HEK293 (cell line): ENCODE data around the gene SSC4D.

Source experiments
- CTCF ChIA-PET: fragments of 350-600 bp; formaldehyde crosslinking; extraction: SDS; loops from one replicate; lab custom pipeline; 2021; ENCODE audit warnings: antibody characterized with exemption; lab: Yijun Ruan, JAX
- POLR2A ChIA-PET: fragments of 300-600 bp; formaldehyde crosslinking; extraction: SDS; loops from one replicate; lab custom pipeline; 2020; ENCODE audit warnings: antibody characterized with exemption, inconsistent platforms; lab: Yijun Ruan, JAX
- H3K27ac ChIP-seq: fragments of 200-500 bp; sonication (Bioruptor generic); 2 replicates; pipeline ENCODE4 v1.5.1; 2014; ENCODE audit warnings: low read depth, low read length, control low read depth, inconsistent platforms; ENCODE audit errors: extremely low read depth
- H3K36me3 ChIP-seq, 2 experiments: fragments of 200-500 bp in 1 of 2; sonication (Bioruptor generic) in 1 of 2; 1 replicate in 1 of 2; 2 replicates in 1 of 2; pipeline ENCODE4 v1.5.1; 2014 to 2017; ENCODE audit warnings: inconsistent platforms in 2 of 2, low read length in 2 of 2; ENCODE audit not compliant: control insufficient read depth in 2 of 2, insufficient read depth in 1 of 2
- H3K4me1 ChIP-seq: fragments of 200-500 bp; sonication (Bioruptor generic); 2 replicates; pipeline ENCODE4 v1.5.1; 2014; ENCODE audit warnings: mild to moderate bottlenecking, low read length, inconsistent platforms; ENCODE audit not compliant: control insufficient read depth, insufficient read depth
- H3K4me3 ChIP-seq: 2 replicates; pipeline ENCODE4 v1.5.1; 2011; ENCODE audit warnings: low read depth, mild to moderate bottlenecking, control low read depth, low read length, moderate library complexity
- H3K9me3 ChIP-seq: fragments of 200-500 bp; sonication (Bioruptor generic); 2 replicates; pipeline ENCODE4 v1.5.1; 2014; ENCODE audit warnings: low read depth, low read length, inconsistent platforms; ENCODE audit not compliant: control insufficient read depth, insufficient read depth
- BCL11B ChIP-seq: fragments of 450-650 bp; formaldehyde crosslinking; IDR thresholded peaks from 2 replicates; pipeline ENCODE4 v1.5.1; 2016; ENCODE audit warnings: low read depth, missing biosample characterization, missing genetic modification characterization
- HOXA7 ChIP-seq: sonication (generic); formaldehyde crosslinking; IDR thresholded peaks from 2 replicates; pipeline ENCODE4 v1.8.1; 2022; ENCODE audit warnings: missing genetic modification reagents, borderline replicate concordance
- KLF9 ChIP-seq: fragments of 450-650 bp; formaldehyde crosslinking; IDR thresholded peaks from 2 replicates; pipeline ENCODE4 v1.5.1; 2016; ENCODE audit warnings: missing biosample characterization, missing genetic modification characterization, low read depth
- SCRT1 ChIP-seq: fragments of 450-650 bp; formaldehyde crosslinking; IDR thresholded peaks from 2 replicates; pipeline ENCODE4 v1.5.1; 2016; ENCODE audit warnings: missing biosample characterization, missing genetic modification characterization, borderline replicate concordance
- YY2 ChIP-seq: fragments of 450-650 bp; formaldehyde crosslinking; IDR thresholded peaks from 2 replicates; pipeline ENCODE4 v1.5.1; 2016; ENCODE audit warnings: missing biosample characterization, missing genetic modification characterization
- ZBTB17 ChIP-seq: fragments of 450-650 bp; formaldehyde crosslinking; IDR thresholded peaks from 2 replicates; pipeline ENCODE4 v1.5.1; 2016; ENCODE audit warnings: missing biosample characterization, missing genetic modification characterization
- ZFP3 ChIP-seq: fragments of 450-650 bp; formaldehyde crosslinking; IDR thresholded peaks from 2 replicates; pipeline ENCODE4 v1.5.1; 2016; ENCODE audit warnings: low read depth, missing biosample characterization, missing genetic modification characterization
- ZFP69B ChIP-seq: fragments of 450-650 bp; formaldehyde crosslinking; IDR thresholded peaks from 2 replicates; pipeline ENCODE4 v1.5.1; 2016; ENCODE audit warnings: missing biosample characterization, missing genetic modification characterization
- ZNF138 ChIP-seq: fragments of 450-650 bp; formaldehyde crosslinking; IDR thresholded peaks from 2 replicates; pipeline ENCODE4 v1.5.1; 2016; ENCODE audit warnings: missing biosample characterization, missing genetic modification characterization, borderline replicate concordance
- ZNF239 ChIP-seq: fragments of 450-650 bp; formaldehyde crosslinking; IDR thresholded peaks from 2 replicates; pipeline ENCODE4 v1.5.1; 2016; ENCODE audit warnings: missing biosample characterization, missing genetic modification characterization
- ZNF37A ChIP-seq: fragments of 450-650 bp; IDR thresholded peaks from 2 replicates; pipeline ENCODE4 v1.5.1; 2018; ENCODE audit warnings: missing biosample characterization, missing genetic modification characterization
- ZNF473 ChIP-seq: fragments of 450-650 bp; formaldehyde crosslinking; IDR thresholded peaks from 2 replicates; pipeline ENCODE4 v1.5.1; 2017; ENCODE audit warnings: missing biosample characterization, missing genetic modification characterization
- ZNF510 ChIP-seq: fragments of 450-650 bp; formaldehyde crosslinking; IDR thresholded peaks from 2 replicates; pipeline ENCODE4 v1.5.1; 2018; ENCODE audit warnings: mild to moderate bottlenecking, missing genetic modification characterization, missing biosample characterization; ENCODE audit not compliant: insufficient replicate concordance
- ZNF571 ChIP-seq: fragments of 450-650 bp; formaldehyde crosslinking; IDR thresholded peaks from 2 replicates; pipeline ENCODE4 v1.5.0; 2017; ENCODE audit warnings: missing biosample characterization, missing genetic modification characterization
- ZNF624 ChIP-seq: fragments of 450-650 bp; formaldehyde crosslinking; IDR thresholded peaks from 2 replicates; pipeline ENCODE4 v1.5.1; 2017; ENCODE audit warnings: missing biosample characterization, missing genetic modification characterization
- ZNF626 ChIP-seq: fragments of 450-650 bp; sonication (Bioruptor Pico); formaldehyde crosslinking; IDR thresholded peaks from 2 replicates; pipeline ENCODE4 v1.5.1; 2018; ENCODE audit warnings: missing biosample characterization, missing genetic modification characterization, inconsistent platforms
- ZNF660 ChIP-seq: fragments of 450-650 bp; IDR thresholded peaks from 2 replicates; pipeline ENCODE4 v1.5.1; 2018; ENCODE audit warnings: missing biosample characterization, mild to moderate bottlenecking, missing genetic modification characterization
- ZNF707 ChIP-seq: fragments of 450-650 bp; formaldehyde crosslinking; IDR thresholded peaks from 2 replicates; pipeline ENCODE4 v1.5.1; 2016; ENCODE audit warnings: missing biosample characterization, missing genetic modification characterization
- ZNF76 ChIP-seq: fragments of 450-650 bp; formaldehyde crosslinking; IDR thresholded peaks from 2 replicates; pipeline ENCODE4; 2016; ENCODE audit warnings: low read depth, missing biosample characterization, missing genetic modification characterization, borderline replicate concordance
- ZNF768 ChIP-seq: fragments of 450-650 bp; formaldehyde crosslinking; IDR thresholded peaks from 2 replicates; pipeline ENCODE4 v1.5.1; 2018; ENCODE audit warnings: missing biosample characterization, mild to moderate bottlenecking, missing genetic modification characterization
- TF ChIP-seq, protein P1 (sequence below): fragments of 450-650 bp; formaldehyde crosslinking; IDR thresholded peaks from 2 replicates; pipeline ENCODE4 v1.5.1; 2016; ENCODE audit warnings: missing biosample characterization, missing genetic modification characterization, borderline replicate concordance
- TF ChIP-seq, protein P2 (sequence below): fragments of 450-650 bp; formaldehyde crosslinking; IDR thresholded peaks from 2 replicates; pipeline ENCODE4 v1.5.1; 2017; ENCODE audit warnings: missing biosample characterization, missing genetic modification characterization
- TF ChIP-seq, protein P3 (sequence below): fragments of 450-650 bp; formaldehyde crosslinking; IDR thresholded peaks from 2 replicates; pipeline ENCODE4 v1.5.1; 2016; ENCODE audit warnings: missing biosample characterization, missing genetic modification characterization

SSC4D gene

DNA sequence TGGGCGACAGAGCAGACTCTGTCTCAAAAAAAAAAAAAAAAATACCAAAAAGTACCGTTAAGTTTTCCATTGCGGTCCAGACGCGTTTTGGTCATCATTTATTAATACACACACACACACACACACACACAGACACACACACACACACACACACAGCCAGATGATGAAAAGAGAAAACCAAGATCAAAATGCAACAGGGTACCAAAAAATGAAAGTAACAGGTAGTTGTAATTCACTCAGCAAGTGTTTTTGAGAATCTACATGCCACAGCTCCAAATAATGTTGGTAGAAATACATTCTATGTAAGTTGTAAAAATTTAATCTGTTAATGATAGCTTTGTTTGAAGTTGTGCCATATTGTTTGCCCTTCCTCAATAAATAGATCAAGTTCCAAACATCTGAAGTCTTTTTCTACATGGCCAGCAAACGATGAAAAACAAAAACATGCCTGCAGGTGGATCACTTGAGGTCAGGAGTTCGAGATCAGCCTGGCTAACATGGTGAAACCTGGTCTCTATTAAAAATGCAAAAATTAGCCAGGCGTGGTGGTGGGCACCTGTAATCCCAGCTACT lies 60.1 kb downstream of the SSC4D start (continued):
- TF ChIP-seq ZNF76 (tag by site-specific recombination): no peak
- peak; percentile 67 for TF ChIP-seq SCRT1
- TF ChIP-seq YY2: no peak
- TF ChIP-seq ZNF37A (tag by site-specific recombination): no peak
- no peak for TF ChIP-seq HOXA7
- TF ChIP-seq, protein P1, sequence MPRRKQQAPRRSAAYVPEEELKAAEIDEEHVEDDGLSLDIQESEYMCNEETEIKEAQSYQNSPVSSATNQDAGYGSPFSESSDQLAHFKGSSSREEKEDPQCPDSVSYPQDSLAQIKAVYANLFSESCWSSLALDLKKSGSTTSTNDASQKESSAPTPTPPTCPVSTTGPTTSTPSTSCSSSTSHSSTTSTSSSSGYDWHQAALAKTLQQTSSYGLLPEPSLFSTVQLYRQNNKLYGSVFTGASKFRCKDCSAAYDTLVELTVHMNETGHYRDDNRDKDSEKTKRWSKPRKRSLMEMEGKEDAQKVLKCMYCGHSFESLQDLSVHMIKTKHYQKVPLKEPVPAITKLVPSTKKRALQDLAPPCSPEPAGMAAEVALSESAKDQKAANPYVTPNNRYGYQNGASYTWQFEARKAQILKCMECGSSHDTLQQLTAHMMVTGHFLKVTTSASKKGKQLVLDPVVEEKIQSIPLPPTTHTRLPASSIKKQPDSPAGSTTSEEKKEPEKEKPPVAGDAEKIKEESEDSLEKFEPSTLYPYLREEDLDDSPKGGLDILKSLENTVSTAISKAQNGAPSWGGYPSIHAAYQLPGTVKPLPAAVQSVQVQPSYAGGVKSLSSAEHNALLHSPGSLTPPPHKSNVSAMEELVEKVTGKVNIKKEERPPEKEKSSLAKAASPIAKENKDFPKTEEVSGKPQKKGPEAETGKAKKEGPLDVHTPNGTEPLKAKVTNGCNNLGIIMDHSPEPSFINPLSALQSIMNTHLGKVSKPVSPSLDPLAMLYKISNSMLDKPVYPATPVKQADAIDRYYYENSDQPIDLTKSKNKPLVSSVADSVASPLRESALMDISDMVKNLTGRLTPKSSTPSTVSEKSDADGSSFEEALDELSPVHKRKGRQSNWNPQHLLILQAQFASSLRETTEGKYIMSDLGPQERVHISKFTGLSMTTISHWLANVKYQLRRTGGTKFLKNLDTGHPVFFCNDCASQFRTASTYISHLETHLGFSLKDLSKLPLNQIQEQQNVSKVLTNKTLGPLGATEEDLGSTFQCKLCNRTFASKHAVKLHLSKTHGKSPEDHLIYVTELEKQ (tag by site-specific recombination): no peak
- no peak for TF ChIP-seq ZNF768

DNA sequence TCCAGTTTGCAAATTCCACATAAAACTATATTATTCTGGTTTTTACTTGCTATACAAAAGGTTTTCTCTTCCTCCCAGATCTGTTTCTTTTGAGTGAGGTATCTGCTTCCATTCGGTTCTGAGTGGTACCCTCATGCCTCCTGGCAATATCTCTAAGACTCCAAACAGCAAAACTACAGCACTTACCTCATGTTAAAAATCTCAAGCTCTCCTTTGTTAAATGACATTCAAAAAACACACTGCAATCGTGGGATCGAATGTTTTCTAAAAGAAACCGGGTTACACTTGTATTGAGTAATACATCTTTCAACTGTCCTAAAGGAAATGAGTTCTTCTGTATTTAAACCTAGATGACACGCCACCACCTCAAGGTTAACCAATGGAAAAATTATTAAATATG lies 61.8 kb downstream of the SSC4D start:
- POLR2A ChIA-PET: no interaction called here
- TF ChIP-seq ZFP69B (tag by site-specific recombination) (no peak), ZNF624 (tag by site-specific recombination) (no peak), ZNF239 (tag by site-specific recombination) (no peak), ZNF660 (tag by site-specific recombination) (no peak), ZNF138 (tag by site-specific recombination) (no peak), BCL11B (tag by site-specific recombination) (no peak), ZNF571 (no peak), KLF9 (tag by site-specific recombination) (no peak), ZNF473 (no peak), ZFP3 (tag by site-specific recombination) (no peak), ZBTB17 (tag by site-specific recombination) (no peak), ZNF626 (tag by site-specific recombination) (no peak), ZNF510 (no peak), ZNF707 (tag by site-specific recombination) (no peak)
- TF ChIP-seq, protein P2, sequence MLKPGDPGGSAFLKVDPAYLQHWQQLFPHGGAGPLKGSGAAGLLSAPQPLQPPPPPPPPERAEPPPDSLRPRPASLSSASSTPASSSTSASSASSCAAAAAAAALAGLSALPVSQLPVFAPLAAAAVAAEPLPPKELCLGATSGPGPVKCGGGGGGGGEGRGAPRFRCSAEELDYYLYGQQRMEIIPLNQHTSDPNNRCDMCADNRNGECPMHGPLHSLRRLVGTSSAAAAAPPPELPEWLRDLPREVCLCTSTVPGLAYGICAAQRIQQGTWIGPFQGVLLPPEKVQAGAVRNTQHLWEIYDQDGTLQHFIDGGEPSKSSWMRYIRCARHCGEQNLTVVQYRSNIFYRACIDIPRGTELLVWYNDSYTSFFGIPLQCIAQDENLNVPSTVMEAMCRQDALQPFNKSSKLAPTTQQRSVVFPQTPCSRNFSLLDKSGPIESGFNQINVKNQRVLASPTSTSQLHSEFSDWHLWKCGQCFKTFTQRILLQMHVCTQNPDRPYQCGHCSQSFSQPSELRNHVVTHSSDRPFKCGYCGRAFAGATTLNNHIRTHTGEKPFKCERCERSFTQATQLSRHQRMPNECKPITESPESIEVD (tag by site-specific recombination): no peak
- TF ChIP-seq, protein P3, sequence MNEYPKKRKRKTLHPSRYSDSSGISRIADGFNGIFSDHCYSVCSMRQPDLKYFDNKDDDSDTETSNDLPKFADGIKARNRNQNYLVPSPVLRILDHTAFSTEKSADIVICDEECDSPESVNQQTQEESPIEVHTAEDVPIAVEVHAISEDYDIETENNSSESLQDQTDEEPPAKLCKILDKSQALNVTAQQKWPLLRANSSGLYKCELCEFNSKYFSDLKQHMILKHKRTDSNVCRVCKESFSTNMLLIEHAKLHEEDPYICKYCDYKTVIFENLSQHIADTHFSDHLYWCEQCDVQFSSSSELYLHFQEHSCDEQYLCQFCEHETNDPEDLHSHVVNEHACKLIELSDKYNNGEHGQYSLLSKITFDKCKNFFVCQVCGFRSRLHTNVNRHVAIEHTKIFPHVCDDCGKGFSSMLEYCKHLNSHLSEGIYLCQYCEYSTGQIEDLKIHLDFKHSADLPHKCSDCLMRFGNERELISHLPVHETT (tag by site-specific recombination): no peak
- H3K27ac ChIP-seq: no peak overlapping the region
- H3K36me3 ChIP-seq: peaks cover 47 to 64% of the 10 kb centered on the region in 2 experiments
- CTCF ChIA-PET: interaction anchor here (0.6 to 1.6 kb wide), 3 partner anchors 9 to 23 kb away, joined by 3 to 5 read pairs (median 3); partner anchors contain the start of gene YWHAG
- H3K9me3 ChIP-seq: no peaks in the 10 kb centered on the region
- H3K4me3 ChIP-seq: no peak overlapping the region
- H3K4me1 ChIP-seq: no peaks in the 10 kb centered on the region
